Erythroblast (primary cell): Measurements from ENCODE around the gene ARID1B.

ENCODE experiments used
- GATA1 ChIP-seq: IDR thresholded peaks from 2 replicates; pipeline ENCODE4 v1.6.1; 2011; ENCODE audit warnings: low read depth, mild to moderate bottlenecking, control low read depth, low read length, moderate library complexity
- POLR2A ChIP-seq: IDR thresholded peaks from 2 replicates; pipeline ENCODE4 v1.6.1; 2011; ENCODE audit warnings: mild to moderate bottlenecking, low read length

GRCh38 chr6:157098999-157099398 is 321.8 kb downstream of the ARID1B start:
- TF ChIP-seq POLR2A (no peak), GATA1 (no peak)
